DMS 273 (cell line): ENCODE results near the gene RREB1.

Experiments used
- DNase-seq: peaks from one replicate; lab custom pipeline; 2025; ENCODE audit not compliant: unreplicated experiment; lab: John Stamatoyannopoulos, UW

The RREB1 gene

DNA sequence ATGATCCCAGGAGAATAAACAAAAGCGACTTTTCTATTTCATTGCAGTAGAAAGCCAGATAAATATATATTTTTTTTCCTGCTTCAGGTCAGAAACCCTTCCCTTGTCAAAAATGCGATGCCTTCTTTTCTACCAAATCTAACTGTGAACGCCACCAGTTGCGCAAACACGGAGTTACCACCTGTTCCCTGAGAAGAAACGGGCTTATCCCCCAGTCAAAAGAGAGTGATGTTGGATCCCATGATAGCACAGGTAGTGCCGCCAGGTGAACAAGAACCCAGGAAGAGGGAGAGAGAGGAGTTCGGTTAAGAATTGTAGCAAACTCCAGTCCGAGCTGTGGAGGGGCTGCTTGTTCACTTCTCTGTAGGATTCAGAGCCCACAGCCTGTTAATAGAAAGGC lies 132.6 kb downstream of the RREB1 start:
- no peak for DNase-seq

- no peak for DNase-seq
Measured at GRCh38 chr6:7241160-7241559, 133.4 kb downstream of the RREB1 start.

GRCh38 chr6:7241709-7242645 lies 134.2 kb downstream of the RREB1 start:
- DNase-seq, result no peak

- no peak for DNase-seq
Measured at GRCh38 chr6:7242835-7243178, 135.0 kb downstream of the RREB1 start.

DNA sequence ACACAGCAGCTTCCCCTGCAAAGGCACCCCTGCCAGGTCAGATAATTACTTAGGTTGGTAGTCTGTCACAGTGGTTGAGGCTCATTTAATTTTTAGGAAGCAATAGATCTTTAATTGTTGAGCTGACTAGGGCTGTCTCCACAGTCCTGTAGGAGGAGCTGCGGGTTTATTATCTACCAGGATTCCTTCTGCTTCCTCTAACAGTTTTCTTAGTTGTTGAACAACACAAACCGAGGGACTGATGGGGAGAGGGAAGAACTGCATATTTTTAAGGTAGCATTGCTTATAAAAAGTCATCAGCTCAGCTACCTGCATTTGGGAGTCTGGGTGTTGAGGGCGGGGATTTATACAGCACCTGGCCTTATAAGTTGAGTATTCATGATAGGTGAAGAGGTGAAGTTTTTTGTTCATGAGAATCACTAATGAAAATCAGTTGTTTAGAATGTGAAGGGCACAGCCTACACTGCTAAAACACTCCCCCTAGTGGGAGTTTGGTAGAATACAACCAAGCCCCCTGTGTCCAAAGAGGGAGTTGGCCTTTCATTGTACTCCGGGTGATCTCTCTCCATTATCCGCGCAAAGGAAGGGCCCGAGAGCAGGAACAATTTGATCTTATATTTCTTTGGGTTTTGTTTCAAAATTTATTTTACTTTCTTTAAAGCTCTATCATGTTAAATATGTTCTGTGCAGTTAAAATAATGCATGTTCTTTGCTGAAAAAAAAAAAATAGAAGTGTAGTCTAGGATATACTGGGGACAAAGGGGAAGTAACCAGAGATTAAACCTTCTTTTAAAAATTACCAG lies 135.6 kb downstream of the RREB1 start:
- DNase-seq, result peak; percentile 88

- DNase-seq, result no peak
Measured at GRCh38 chr6:7245668-7246393, 138.1 kb downstream of the RREB1 start.

DNA sequence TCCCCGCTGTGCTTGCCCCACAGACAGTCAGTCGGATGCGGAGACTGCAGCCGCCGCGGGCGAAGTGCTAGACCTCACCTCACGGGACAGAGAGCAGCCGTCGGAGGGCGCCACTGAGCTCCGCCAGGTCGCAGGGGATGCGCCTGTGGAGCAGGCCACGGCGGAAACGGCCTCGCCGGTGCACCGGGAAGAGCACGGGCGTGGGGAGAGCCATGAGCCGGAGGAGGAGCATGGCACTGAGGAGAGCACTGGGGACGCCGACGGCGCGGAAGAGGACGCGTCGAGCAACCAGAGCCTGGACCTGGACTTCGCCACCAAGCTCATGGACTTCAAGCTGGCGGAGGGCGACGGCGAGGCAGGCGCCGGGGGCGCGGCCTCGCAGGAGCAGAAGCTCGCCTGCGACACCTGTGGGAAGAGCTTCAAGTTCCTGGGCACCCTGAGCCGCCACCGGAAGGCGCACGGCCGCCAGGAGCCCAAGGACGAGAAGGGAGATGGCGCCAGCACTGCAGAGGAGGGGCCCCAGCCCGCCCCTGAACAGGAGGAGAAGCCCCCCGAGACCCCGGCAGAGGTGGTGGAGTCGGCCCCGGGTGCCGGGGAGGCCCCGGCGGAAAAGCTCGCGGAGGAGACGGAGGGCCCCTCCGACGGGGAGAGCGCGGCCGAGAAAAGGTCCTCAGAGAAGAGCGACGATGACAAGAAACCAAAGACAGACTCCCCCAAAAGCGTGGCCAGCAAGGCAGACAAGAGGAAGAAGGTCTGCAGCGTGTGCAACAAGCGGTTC lies 138.8 kb downstream of the RREB1 start:
- no peak for DNase-seq

GRCh38 chr6:7247179-7247456 lies 139.4 kb downstream of the RREB1 start:
- no peak for DNase-seq

DNA sequence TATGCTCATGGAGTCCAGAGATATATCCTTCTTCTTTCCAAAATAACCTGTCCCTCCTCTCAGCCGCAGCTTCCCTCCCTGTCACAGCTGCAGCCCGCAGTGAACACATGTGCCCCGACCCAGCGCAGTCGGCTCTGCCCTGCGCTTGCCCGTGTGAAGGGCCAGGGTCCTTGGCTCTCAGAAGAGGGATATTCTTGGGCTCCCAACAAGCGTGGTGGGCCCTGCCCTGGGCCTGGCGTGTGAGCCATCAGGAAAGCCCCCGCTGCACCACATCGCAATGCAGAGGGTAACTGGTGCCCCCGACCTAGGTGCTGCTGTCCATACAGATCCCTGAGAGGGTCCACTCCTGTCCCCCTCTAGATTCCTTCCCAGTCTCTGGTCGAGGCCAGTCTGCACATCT lies 140.1 kb downstream of the RREB1 start:
- no peak for DNase-seq

- DNase-seq, result no peak
Measured at GRCh38 chr6:7249391-7249790, 141.6 kb downstream of the RREB1 start.

DNA sequence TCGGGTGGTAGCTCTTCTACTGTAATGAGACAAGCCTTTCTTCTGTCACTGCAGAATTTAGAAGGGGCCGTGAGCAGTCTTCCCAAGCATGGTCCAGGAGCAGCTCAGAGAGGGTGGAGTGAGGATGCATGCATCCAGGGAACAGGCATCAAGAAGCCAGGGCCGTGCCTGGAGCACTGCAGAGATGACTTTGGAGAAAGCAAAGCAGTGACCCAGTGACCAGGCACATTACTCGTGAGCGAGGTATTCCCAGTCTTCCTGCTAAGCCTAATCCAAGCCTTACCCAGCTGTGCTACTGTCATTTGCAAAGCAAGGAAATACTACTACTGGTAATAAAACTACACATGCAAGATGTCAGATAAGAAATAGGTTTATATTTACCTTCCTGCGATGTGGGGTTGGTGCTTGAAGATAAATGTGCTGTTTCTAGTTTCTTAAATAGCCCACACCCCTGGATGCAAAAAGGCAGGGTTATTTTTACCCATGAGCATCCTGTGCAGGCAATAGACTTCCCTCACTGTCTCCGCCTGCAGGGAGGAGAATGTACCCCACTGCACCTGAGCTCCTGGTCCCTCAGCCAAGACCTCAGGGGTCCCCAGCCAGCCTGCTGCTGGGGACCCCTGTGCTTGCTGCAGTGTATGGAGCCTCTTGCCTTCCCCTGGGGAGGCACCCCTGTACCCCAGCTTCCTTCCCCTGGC lies 142.3 kb downstream of the RREB1 start:
- DNase-seq, result no peak

- no peak for DNase-seq
Measured at GRCh38 chr6:7250812-7251211, 143.1 kb downstream of the RREB1 start.

DNA sequence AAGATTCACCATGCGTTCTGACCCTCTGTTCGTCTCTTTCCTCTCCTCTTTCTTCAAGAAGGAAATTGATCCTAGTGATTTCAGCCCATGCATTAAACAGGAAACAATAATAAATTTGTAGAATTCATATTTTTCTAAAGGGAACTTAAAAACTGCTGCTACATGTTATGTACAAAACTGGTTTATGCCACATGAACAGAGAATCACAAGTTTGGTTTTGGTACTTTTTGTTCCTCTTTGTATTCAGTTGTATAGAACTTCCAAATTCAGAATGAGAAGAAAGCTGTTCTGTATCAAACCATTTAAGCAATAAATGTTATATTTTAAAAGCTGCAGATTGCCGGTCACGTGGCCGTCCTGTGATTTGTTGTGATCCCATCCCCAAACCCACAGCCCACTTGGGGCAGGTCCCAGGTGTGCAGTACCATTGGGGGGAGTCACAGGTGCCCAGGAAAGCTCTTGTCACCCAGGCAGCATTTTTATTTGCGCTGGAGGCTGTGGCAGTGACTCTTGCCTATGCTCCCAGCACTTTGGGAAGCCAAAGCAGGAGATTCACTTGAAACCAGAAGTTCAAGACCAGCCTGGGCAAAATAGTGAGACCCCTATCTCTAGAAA lies 144.0 kb downstream of the RREB1 start:
- no peak for DNase-seq

GRCh38 chr6:7252390-7252789 lies 144.6 kb downstream of the RREB1 start:
- no peak for DNase-seq

GRCh38 chr6:7254980-7255835 lies 147.4 kb downstream of the RREB1 start:
- no peak for DNase-seq

DNA sequence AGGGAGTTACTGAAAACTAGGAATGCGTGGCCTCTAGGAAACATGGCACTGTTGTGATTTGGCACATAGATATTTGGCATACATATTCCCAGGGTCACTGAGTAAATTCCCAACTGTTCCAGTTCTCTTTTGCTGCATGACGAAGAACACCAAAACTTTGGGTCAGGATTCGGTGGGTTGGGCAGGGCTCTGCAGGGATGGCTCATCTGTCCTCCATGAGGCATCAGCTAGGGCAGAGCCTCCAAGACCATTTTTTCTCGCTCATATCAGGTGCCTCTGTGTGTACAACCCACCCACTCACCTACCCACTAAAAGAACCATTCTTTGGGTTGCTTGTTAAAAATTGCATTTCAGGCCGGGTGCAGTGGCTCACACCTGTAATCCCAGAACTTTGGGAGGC lies 148.2 kb downstream of the RREB1 start:
- no peak for DNase-seq

DNA sequence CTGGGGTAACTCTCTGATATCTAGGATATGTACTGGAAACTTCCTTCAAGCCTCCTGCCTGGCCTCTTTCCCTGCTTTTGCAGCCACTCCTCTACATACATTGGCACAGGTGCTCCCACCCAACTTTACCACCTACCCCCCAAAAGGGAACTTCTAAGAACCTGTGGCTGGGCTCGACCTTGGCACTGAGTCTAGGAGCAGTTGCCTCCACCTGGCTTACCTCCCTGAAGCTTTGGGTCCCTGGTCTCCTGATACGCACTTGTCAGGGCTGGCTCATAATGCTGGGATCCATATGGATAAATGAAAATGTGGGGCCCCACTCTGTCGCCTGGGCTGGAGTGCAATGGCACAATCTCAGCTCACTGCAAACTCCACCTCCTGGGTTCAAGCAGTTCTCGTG lies 149.0 kb downstream of the RREB1 start:
- no peak for DNase-seq

GRCh38 chr6:7257521-7258230 lies 149.9 kb downstream of the RREB1 start:
- no peak for DNase-seq
